Breast epithelium (tissue), 3 donors: ENCODE data around the gene KLC1.

Experiments used
- POLR2A ChIP-seq: fragments of 450-650 bp; IDR thresholded peaks from one replicate; pipeline ENCODE4 v1.6.1; 2016; ENCODE audit warnings: antibody characterized with exemption, mild to moderate bottlenecking, moderate library complexity
- POLR2AphosphoS5 ChIP-seq, 3 donors: sonication (generic); formaldehyde crosslinking; IDR thresholded peaks; one replicate each; pipeline ENCODE4 v1.6.1; 2017; ENCODE audit warnings: antibody characterized with exemption in 3 of 3
- TF ChIP-seq, protein P1 (sequence below), 3 donors: fragments of 450-650 bp; IDR thresholded peaks; one replicate each; pipeline ENCODE4 v1.5.1; 2016 to 2017; ENCODE audit warnings: antibody characterized with exemption in 3 of 3, mild to moderate bottlenecking in 3 of 3, moderate library complexity in 3 of 3

DNA sequence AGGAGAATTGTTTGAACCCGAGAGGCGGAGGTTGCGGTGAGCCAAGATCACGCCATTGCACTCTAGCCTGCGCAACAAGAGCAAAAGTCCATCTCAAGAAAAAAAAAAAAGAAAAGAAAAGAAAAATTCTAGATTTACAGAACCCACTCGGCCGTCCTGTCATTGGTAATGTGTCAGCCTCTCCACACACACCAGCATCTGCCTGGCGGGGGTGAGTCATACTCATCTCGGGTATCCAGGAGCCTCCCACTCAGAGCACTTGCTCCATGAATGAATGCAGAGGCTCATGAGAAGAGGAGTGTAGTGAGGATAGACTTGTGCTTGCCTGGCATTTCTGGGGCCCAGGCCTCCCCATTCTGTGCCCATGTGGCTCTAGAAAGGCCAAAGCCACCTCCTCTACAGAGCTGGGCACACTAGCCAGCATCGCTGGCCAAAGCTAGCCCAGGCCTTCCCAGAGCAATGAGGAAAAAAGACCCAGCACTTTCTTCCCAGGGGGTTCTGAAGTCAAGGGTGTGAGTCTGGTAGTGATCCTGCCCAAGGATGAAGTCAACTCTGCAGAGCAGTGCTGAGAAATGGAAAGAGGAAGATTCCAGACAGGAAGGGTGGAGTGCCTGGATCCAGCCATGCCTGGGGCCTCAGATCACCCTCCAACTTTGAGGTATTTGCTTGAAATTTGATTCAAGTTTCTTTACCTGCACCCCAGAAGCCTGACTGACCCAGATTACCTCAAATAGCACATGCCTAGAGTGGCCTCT, 31.2 kb upstream of the KLC1 start:
- TF ChIP-seq, protein P1, sequence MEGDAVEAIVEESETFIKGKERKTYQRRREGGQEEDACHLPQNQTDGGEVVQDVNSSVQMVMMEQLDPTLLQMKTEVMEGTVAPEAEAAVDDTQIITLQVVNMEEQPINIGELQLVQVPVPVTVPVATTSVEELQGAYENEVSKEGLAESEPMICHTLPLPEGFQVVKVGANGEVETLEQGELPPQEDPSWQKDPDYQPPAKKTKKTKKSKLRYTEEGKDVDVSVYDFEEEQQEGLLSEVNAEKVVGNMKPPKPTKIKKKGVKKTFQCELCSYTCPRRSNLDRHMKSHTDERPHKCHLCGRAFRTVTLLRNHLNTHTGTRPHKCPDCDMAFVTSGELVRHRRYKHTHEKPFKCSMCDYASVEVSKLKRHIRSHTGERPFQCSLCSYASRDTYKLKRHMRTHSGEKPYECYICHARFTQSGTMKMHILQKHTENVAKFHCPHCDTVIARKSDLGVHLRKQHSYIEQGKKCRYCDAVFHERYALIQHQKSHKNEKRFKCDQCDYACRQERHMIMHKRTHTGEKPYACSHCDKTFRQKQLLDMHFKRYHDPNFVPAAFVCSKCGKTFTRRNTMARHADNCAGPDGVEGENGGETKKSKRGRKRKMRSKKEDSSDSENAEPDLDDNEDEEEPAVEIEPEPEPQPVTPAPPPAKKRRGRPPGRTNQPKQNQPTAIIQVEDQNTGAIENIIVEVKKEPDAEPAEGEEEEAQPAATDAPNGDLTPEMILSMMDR (IDR thresholded peaks at IDR 0.05), result no peak
- no peak for TF ChIP-seq POLR2A
- no peak for TF ChIP-seq POLR2AphosphoS5 (IDR thresholded peaks at IDR 0.05)
